SK-N-MC (cell line): ENCODE measurements around the gene CYP26A1.

Experiments used
- EZH2 ChIP-seq: fragments of 200-600 bp; sonication (generic); IDR thresholded peaks from one replicate; pipeline ENCODE4 v1.6.1; 2017; ENCODE audit warnings: antibody characterized with exemption
- POLR2AphosphoS5 ChIP-seq: IDR thresholded peaks from 2 replicates; pipeline ENCODE4 v1.6.1; 2012; ENCODE audit warnings: mild to moderate bottlenecking, low read depth, low read length, borderline replicate concordance

- TF ChIP-seq POLR2AphosphoS5 (no peak), EZH2 (no peak)
Measured at GRCh38 chr10:93090619-93091018, 16.9 kb downstream of the CYP26A1 start.
